GM06990 (cell line): Measurements from ENCODE around the gene LTBP3.

ENCODE experiments used
- DNase-seq: peaks from one replicate; pipeline ENCODE4 v3.0.0-alpha.2; 2011; ENCODE audit not compliant: insufficient read length; ENCODE audit errors: extremely low read depth
- H3K27me3 ChIP-seq: replicated peaks from 2 replicates; pipeline ENCODE4 v1.6.0; 2011; ENCODE audit warnings: low read length; ENCODE audit not compliant: control insufficient read depth, insufficient read depth
- H3K36me3 ChIP-seq: 2 replicates; pipeline ENCODE4 v1.5.1; 2011; ENCODE audit warnings: low read length; ENCODE audit not compliant: control insufficient read depth, insufficient read depth
- H3K4me3 ChIP-seq: replicated peaks from 2 replicates; pipeline ENCODE4 v1.5.1; 2011; ENCODE audit warnings: low read depth, mild to moderate bottlenecking, control low read depth, low read length
- CTCF ChIP-seq: IDR thresholded peaks from 2 replicates; pipeline ENCODE4 v1.5.1; 2011; ENCODE audit warnings: low read length, control low read depth, mild to moderate bottlenecking, inconsistent platforms; ENCODE audit not compliant: insufficient read depth, poor library complexity, severe bottlenecking

The LTBP3 gene

GRCh38 chr11:65586676-65587075, 28.5 kb upstream of the LTBP3 start:
- H3K27me3 ChIP-seq, result no peaks in the 10 kb centered on the region
- no peak overlapping the region; the same call in 1 of the 2 replicates for H3K4me3 ChIP-seq
- peaks cover 28% of the 10 kb centered on the region for H3K36me3 ChIP-seq
- no peak for TF ChIP-seq CTCF
- no peak for DNase-seq

GRCh38 chr11:65586247-65586630, 28.1 kb upstream of the LTBP3 start:
- H3K36me3 ChIP-seq, result peaks cover 32% of the 10 kb centered on the region
- no peaks in the 10 kb centered on the region for H3K27me3 ChIP-seq
- DNase-seq, result no peak
- H3K4me3 ChIP-seq, result no peak overlapping the region
- TF ChIP-seq CTCF, result no peak

- peaks cover 38% of the 10 kb centered on the region for H3K36me3 ChIP-seq
- H3K27me3 ChIP-seq, result no peaks in the 10 kb centered on the region
- H3K4me3 ChIP-seq, result no peak overlapping the region
- TF ChIP-seq CTCF, result no peak
- DNase-seq, result no peak
Measured at GRCh38 chr11:65585396-65586246, 27.5 kb upstream of the LTBP3 start.

- Histone ChIP-seq H3K36me3 (peaks cover 39% of the 10 kb centered on the region), H3K27me3 (no peaks in the 10 kb centered on the region), H3K4me3 (no peak overlapping the region)
- DNase-seq, result no peak
- no peak for TF ChIP-seq CTCF
Measured at GRCh38 chr11:65584723-65585171, 26.6 kb upstream of the LTBP3 start.

- DNase-seq, result no peak
- TF ChIP-seq CTCF, result no peak
- no peaks in the 10 kb centered on the region for H3K27me3 ChIP-seq
- H3K4me3 ChIP-seq, result no peak overlapping the region
- peaks cover 45% of the 10 kb centered on the region for H3K36me3 ChIP-seq
Measured at GRCh38 chr11:65584106-65584505, 25.9 kb upstream of the LTBP3 start.
